ENCODE results near the gene SPEM1. TPM values are rescaled to one million over a fixed set of nuclear protein-coding genes. Genes with fewer than 3 reads are reported as not detected.

The SPEM1 gene
- total and polyA plus RNA-seq, 10 of the 15 experiments (the other 5 are each of a cell fraction or from before 2014, with no cell fraction given), result not detected

- in situ Hi-C loops (cut with MboI), result no loop called here
- no peaks in the 10 kb centered on the region for H4K20me1 ChIP-seq (ENCODE audit: control insufficient read depth, insufficient read depth)
- WGBS (ENCODE audit: insufficient coverage, insufficient replicate concordance, low lambda C conversion rate, missing lambda C conversion rate), result 55% methylated on average over 4 of the region's 12 CpGs
- H3K36me3 ChIP-seq (ENCODE audit: control insufficient read depth in 2 of 2, insufficient read depth in 2 of 2, low read length in 1 of 2), result no peaks in the 10 kb centered on the region
- H2AFZ ChIP-seq (ENCODE audit: control insufficient read depth, low read depth, low read length), result no peak within 1 kb of the TSS
- ChIA-PET CTCF (no interaction called here), POLR2A (interaction anchor here (1.4 kb wide), 1 partner anchor 11 kb away, joined by 3 read pairs; no protein-coding TSS in a partner anchor), SMC1A (ENCODE audit: uncharacterized antibody, unreplicated experiment) (no interaction called here), RAD21 (ENCODE audit: unreplicated experiment) (no interaction called here)
- peaks cover 0 to 6% of the 10 kb centered on the region in 2 experiments; a peak in 2 of 4 replicates for H3K27me3 ChIP-seq (replicated peaks in 1 of 2; ENCODE audit: control insufficient read depth in 2 of 2, insufficient read depth in 2 of 2, low read length in 1 of 2)
- ATAC-seq (no peak), FAIRE-seq (no peak), DNase-seq (ENCODE audit: low read depth, low spot score) (no peak)
- no TSS peak for BruUV-seq (replicated peaks)
- H3K79me2 ChIP-seq (ENCODE audit: control insufficient read depth, insufficient read depth, low read length), result peaks cover 2% of the 10 kb centered on the region
- H3K9ac ChIP-seq (ENCODE audit: control insufficient read depth, insufficient read depth, low read length), result no peak within 1 kb of the TSS
- TF ChIP-seq, protein P1, sequence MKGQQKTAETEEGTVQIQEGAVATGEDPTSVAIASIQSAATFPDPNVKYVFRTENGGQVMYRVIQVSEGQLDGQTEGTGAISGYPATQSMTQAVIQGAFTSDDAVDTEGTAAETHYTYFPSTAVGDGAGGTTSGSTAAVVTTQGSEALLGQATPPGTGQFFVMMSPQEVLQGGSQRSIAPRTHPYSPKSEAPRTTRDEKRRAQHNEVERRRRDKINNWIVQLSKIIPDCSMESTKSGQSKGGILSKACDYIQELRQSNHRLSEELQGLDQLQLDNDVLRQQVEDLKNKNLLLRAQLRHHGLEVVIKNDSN (IDR thresholded peaks at IDR 0.05; ENCODE audit: borderline replicate concordance, extremely low read length, insufficient read depth, low read depth, low read length), result no peak
- no peak for TF ChIP-seq JUNB (IDR thresholded peaks at IDR 0.05)
- H3K9me3 ChIP-seq (replicated peaks; ENCODE audit: control insufficient read depth, insufficient read depth, low read length), result no peaks in the 10 kb centered on the region
- H3K4me2 ChIP-seq (ENCODE audit: control insufficient read depth, insufficient read depth), result no peak within 1 kb of the TSS
- H3K4me3 ChIP-seq, result no peak within 1 kb of the TSS
- no peak within 1 kb of the TSS for H3K27ac ChIP-seq (ENCODE audit: control insufficient read depth, insufficient read depth)
- intact Hi-C loops (cut with micrococcal nuclease; ENCODE audit: unreplicated experiment), result no loop called here
- peaks cover 3% of the 10 kb centered on the region; the same call in 1 of the 2 replicates for H3K4me1 ChIP-seq (ENCODE audit: control insufficient read depth, insufficient read depth, low read length)
Measured at GRCh38 chr17:7407485-7408251, 12.5 kb upstream of the SPEM1 start, which contains the start of gene NLGN2. Gene NLGN2, plus strand, starts transcription at chr17:7407845. Its CDS starts 411 bp downstream, at chr17:7408256.

DNA sequence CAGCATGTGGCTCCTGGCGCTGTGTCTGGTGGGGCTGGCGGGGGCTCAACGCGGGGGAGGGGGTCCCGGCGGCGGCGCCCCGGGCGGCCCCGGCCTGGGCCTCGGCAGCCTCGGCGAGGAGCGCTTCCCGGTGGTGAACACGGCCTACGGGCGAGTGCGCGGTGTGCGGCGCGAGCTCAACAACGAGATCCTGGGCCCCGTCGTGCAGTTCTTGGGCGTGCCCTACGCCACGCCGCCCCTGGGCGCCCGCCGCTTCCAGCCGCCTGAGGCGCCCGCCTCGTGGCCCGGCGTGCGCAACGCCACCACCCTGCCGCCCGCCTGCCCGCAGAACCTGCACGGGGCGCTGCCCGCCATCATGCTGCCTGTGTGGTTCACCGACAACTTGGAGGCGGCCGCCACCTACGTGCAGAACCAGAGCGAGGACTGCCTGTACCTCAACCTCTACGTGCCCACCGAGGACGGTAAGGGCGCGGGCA, 11.8 kb upstream of the SPEM1 start:
- intact Hi-C loops (cut with micrococcal nuclease; ENCODE audit: unreplicated experiment) (no loop called here), in situ Hi-C loops (cut with MboI) (no loop called here)
- peaks cover 0 to 6% of the 10 kb centered on the region in 2 experiments; a peak in 2 of 4 replicates for H3K27me3 ChIP-seq (replicated peaks in 1 of 2; ENCODE audit: control insufficient read depth in 2 of 2, insufficient read depth in 2 of 2, low read length in 1 of 2)
- FAIRE-seq (no peak), DNase-seq (ENCODE audit: low read depth, low spot score) (no peak), ATAC-seq (no peak)
- peaks cover 2% of the 10 kb centered on the region; the same call in 1 of the 2 replicates for H3K79me2 ChIP-seq (ENCODE audit: control insufficient read depth, insufficient read depth, low read length)
- ChIA-PET RAD21 (ENCODE audit: unreplicated experiment) (no interaction called here), SMC1A (ENCODE audit: uncharacterized antibody, unreplicated experiment) (no interaction called here), CTCF (no interaction called here), POLR2A (interaction anchor here (1.4 kb wide), 1 partner anchor 10 kb away, joined by 3 read pairs; no protein-coding TSS in a partner anchor)
- TF ChIP-seq NR2C2 (IDR thresholded peaks at IDR 0.05; ENCODE audit: borderline replicate concordance, control insufficient read depth, insufficient read length, low read depth) (no peak), E2F4 (IDR thresholded peaks at IDR 0.05; ENCODE audit: low read depth, low read length) (no peak)
- TF ChIP-seq, protein P2, sequence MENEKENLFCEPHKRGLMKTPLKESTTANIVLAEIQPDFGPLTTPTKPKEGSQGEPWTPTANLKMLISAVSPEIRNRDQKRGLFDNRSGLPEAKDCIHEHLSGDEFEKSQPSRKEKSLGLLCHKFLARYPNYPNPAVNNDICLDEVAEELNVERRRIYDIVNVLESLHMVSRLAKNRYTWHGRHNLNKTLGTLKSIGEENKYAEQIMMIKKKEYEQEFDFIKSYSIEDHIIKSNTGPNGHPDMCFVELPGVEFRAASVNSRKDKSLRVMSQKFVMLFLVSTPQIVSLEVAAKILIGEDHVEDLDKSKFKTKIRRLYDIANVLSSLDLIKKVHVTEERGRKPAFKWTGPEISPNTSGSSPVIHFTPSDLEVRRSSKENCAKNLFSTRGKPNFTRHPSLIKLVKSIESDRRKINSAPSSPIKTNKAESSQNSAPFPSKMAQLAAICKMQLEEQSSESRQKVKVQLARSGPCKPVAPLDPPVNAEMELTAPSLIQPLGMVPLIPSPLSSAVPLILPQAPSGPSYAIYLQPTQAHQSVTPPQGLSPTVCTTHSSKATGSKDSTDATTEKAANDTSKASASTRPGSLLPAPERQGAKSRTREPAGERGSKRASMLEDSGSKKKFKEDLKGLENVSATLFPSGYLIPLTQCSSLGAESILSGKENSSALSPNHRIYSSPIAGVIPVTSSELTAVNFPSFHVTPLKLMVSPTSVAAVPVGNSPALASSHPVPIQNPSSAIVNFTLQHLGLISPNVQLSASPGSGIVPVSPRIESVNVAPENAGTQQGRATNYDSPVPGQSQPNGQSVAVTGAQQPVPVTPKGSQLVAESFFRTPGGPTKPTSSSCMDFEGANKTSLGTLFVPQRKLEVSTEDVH (IDR thresholded peaks at IDR 0.05; ENCODE audit: low read depth, partially characterized antibody), result no peak
- no TSS peak for BruUV-seq (replicated peaks)
- H2AFZ ChIP-seq (ENCODE audit: control insufficient read depth, low read depth, low read length), result no peak overlapping the region
- no peak overlapping the region for H3K4me3 ChIP-seq
- H4K20me1 ChIP-seq (ENCODE audit: control insufficient read depth, insufficient read depth), result no peaks in the 10 kb centered on the region
- H3K9ac ChIP-seq (ENCODE audit: control insufficient read depth, insufficient read depth, low read length), result no peak overlapping the region
- H3K4me1 ChIP-seq (ENCODE audit: control insufficient read depth, insufficient read depth, low read length), result no peaks in the 10 kb centered on the region
- H3K9me3 ChIP-seq (replicated peaks; ENCODE audit: control insufficient read depth, insufficient read depth, low read length), result no peaks in the 10 kb centered on the region
- no peaks in the 10 kb centered on the region for H3K36me3 ChIP-seq (ENCODE audit: control insufficient read depth in 2 of 2, insufficient read depth in 2 of 2, low read length in 1 of 2)
- 69% methylated on average over 27 of the region's 58 CpGs for WGBS (ENCODE audit: insufficient coverage, insufficient replicate concordance, low lambda C conversion rate, missing lambda C conversion rate)
- no peak overlapping the region for H3K27ac ChIP-seq (ENCODE audit: control insufficient read depth, insufficient read depth)
- H3K4me2 ChIP-seq (ENCODE audit: control insufficient read depth, insufficient read depth), result no peak overlapping the region

Measured in GM12878 (cell line).